Stimulated activated CD8-positive, alpha-beta memory T cell treated with anti-CD3 and anti-CD28 coated beads, Interleukin-15, amount 100 ng/mL, for 4 hours (primary cell): Measurements from ENCODE around the gene SYPL1.
A peak's percentile ranks its signal among the peaks of the same experiment; 100 is the strongest.

ENCODE experiments used
- DNase-seq, 2 donors: peaks; one replicate each; pipeline ENCODE4 v3.0.0-alpha.2; 2020; ENCODE audit warnings: low read depth in 2 of 2

The SYPL1 gene

DNA sequence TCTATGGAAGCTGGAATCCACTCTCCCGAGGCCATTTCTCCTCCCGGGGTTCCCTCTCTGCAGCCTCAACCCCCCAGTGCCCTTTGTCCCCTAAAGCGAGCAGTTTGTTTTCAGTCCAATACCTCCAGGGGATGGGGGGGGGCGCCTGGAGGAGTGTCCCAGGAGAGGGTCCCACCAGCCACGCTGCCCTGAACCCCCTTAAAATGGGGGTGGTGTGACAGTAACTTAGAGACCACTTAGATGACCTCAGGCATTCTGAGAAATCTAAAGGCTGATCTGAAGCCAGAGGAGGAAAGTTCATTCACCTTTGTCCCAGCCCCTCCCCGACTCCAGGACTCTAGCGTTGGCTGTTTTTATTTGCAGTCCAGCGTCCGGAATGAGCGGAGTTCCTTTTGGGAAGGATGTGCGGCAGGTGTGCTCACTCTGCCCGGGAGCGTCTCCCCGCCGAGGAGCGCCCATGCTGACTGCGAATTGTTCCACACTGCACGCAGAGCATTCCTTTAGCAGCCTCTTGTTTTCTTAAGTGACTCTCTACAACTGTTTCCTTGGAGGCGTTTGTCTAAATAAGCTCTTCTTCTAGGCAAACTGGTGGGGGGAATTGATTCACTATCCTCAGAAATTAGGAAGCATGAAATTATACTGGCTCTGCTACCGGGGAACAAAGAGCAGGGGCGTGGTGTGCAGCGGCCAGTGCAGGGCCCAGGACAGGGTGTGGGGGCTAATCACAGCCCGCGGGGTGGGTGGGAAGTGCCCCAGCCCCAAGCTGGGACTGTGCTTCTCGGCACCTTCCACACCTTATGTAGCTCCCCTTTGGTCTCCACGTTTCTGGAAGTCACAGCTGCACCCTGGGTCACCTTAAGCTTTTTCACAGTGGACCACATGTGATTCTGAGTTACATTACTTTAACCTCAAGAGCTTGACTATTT is 46.3 kb downstream of the SYPL1 start:
- DNase-seq = no peak

- no peak for DNase-seq
Measured at GRCh38 chr7:106064771-106065574, 47.1 kb downstream of the SYPL1 start.

- no peak for DNase-seq
Measured at GRCh38 chr7:106064316-106064715, 47.8 kb downstream of the SYPL1 start.

GRCh38 chr7:106063692-106064091 is 48.4 kb downstream of the SYPL1 start:
- DNase-seq = no peak

- DNase-seq = no peak
Measured at GRCh38 chr7:106063024-106063423, 49.1 kb downstream of the SYPL1 start.

- no peak for DNase-seq
Measured at GRCh38 chr7:106062521-106062931, 49.6 kb downstream of the SYPL1 start.

DNA sequence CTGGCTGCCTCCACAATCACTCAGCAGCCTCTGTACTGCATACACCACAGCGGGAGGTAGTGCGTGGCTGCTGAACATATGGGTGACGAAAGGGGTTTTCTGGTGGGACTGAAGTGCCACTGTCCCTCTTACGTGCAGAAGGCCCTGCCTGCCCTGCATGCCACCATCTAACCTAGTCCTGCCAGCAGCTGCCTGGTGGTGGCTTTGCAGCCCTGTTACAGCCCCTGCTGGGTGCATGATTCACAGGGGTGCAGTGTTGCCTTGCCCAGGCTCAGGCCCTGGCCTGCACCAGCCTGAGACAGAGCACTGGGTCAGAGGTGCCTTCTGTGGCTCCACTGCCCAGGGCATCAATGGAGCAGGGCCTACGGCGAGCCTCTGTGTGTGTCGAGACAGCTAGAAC is 50.1 kb downstream of the SYPL1 start:
- no peak for DNase-seq

DNA sequence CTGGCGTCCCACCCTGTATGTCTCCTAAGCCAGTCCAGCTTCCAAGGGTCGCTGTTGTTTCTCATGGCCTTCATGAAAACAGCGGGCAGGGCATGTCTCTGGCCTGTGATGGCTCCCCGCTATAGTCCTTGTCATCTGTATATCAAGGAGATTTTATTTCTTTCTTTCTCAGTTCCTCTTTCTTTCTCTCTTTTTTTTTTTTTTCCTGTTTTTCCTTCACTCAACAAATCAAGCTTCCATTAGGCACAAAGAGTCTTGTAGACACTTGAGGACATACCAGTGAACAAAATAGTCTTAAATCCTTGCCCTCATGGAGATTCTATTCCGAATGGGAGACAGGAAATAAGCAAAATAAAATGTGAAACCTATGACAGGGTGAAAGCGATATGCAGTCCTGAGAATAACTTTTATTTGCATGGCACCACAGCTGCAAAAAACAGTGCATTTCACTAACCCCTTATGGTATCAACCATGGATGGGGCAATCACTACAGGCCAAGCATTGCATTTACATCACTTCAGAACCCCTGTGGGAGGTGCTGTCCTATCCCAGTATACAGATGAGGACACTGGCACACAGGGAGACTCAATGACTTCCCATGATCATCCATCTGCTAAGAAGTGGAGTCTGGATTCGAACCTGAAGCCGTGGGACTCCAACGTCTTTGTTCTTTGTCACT is 50.7 kb downstream of the SYPL1 start:
- no peak for DNase-seq

DNA sequence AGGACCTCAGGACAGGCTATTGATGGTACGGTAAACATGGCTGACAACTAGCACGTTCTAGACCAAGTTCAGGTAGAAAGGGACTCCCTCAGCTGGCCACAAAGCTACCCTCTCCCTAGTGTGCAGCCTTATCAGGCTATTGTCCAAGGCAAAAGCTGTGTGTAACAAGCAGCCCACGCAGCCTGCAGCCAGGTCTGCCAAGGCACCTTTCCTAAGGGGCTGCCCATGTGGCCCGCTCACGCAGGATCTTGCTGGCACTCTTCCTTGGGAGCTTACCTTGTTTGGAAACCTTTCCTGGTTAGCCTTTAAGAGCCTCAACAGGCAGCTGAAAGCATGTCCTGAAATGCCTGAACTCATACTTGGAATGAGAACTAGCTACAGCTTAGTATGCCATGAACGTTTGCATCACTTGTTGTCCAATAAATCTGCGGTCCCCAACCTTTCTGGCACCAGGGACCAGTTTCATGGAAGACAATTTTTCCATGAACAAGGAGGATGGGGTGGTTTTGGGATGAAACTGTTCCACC is 51.7 kb downstream of the SYPL1 start:
- DNase-seq = no peak

GRCh38 chr7:106059556-106059955 is 52.6 kb downstream of the SYPL1 start:
- DNase-seq = no peak

- no peak for DNase-seq
Measured at GRCh38 chr7:106058928-106059324, 53.2 kb downstream of the SYPL1 start.

GRCh38 chr7:106057962-106058927 is 53.9 kb downstream of the SYPL1 start:
- no peak for DNase-seq

DNA sequence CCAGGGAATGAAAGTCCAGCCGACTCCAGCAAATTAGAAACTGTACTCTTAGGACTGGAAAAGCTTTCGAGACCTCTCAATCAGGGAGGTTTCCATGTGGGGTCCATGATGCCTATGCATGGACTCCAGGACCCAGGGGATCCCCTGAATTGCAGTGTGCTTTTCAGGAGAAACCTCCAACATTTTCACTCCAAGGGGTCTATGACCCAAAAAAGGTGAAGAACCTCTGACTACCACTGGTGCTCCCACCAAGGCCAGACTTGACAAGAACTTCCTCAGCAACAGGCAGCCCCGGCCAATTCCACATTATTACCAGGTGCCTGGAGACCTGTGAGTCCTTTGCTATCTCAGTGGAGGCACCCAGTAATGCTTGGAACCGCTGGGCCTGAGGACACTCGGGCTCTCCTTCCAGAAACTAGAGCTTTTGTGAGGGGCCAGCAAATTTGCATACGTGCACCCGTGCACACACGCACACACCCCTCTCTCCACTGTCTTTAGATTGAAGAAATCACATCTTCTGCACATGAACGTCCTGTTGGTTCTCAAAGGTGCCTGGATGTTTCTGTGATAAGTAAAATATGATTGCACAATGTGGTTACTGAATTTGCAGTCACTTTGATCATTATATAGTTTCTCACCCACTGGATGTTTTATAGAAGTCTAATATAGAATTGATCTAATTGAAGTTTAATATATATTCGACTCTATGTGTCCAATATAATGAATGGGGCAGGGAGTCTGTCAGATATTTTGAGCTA is 54.7 kb downstream of the SYPL1 start:
- DNase-seq = no peak

GRCh38 chr7:106056513-106057203 is 55.5 kb downstream of the SYPL1 start:
- peak; percentile 27 to 37 for DNase-seq

GRCh38 chr7:106054971-106055532 is 57.1 kb downstream of the SYPL1 start:
- DNase-seq = no peak

GRCh38 chr7:106054156-106054910 is 57.8 kb downstream of the SYPL1 start:
- DNase-seq = no peak

DNA sequence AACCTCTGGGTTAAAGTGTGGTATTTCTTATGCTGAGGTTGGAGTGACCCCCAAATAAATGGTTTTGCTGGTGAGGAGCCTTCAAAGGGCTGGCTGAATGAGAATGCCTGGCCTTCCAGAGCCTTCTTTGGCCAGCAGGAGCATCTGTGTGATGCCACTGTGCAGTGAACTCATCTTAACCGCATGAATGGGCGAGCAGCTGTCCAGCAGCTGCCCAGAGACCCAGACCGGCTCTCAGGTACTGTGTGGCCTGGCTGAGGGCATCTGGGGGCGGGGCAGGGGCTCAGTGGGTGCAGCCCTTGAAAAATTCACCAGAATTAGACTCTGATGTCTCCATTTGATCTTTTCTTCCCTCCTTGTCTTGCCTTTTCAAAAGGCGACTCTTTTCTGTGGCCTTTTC is 59.0 kb downstream of the SYPL1 start:
- DNase-seq = no peak

GRCh38 chr7:106052681-106053080 is 59.4 kb downstream of the SYPL1 start:
- no peak for DNase-seq
